Osteoblast (primary cell): ENCODE results near the gene MAD1L1. TPM values are rescaled to one million over a fixed set of nuclear protein-coding genes. Genes with fewer than 3 reads are reported as not detected.

Source experiments
- DNase-seq: peaks from one replicate; pipeline ENCODE4 v3.0.0; 2011; ENCODE audit warnings: low spot score, mixed read lengths; ENCODE audit not compliant: insufficient read length; ENCODE audit errors: missing footprints
- H2AFZ ChIP-seq: 2 replicates; pipeline ENCODE4 v1.6.0; 2011; ENCODE audit warnings: mild to moderate bottlenecking, low read length
- H3K27ac ChIP-seq: 2 replicates; pipeline ENCODE4 v1.5.1; 2011; ENCODE audit warnings: mild to moderate bottlenecking, low read depth, low read length, moderate library complexity
- H3K27me3 ChIP-seq: 2 replicates; pipeline ENCODE4 v1.6.0; 2012; ENCODE audit warnings: mild to moderate bottlenecking, control low read depth, inconsistent platforms, low read length, moderate library complexity; ENCODE audit not compliant: insufficient read depth
- H3K36me3 ChIP-seq: 2 replicates; pipeline ENCODE4 v1.5.1; 2011; ENCODE audit warnings: mild to moderate bottlenecking, low read length, control low read depth, moderate library complexity; ENCODE audit not compliant: insufficient read depth
- H3K4me1 ChIP-seq: 2 replicates; pipeline ENCODE4 v1.5.1; 2011; ENCODE audit warnings: mild to moderate bottlenecking, low read length, control low read depth, moderate library complexity; ENCODE audit not compliant: insufficient read depth
- H3K4me2 ChIP-seq: 2 replicates; pipeline ENCODE4 v1.6.0; 2011; ENCODE audit warnings: mild to moderate bottlenecking, low read length; ENCODE audit not compliant: insufficient read depth
- H3K4me3 ChIP-seq: fragments of 200-600 bp; sonication (generic); 3 replicates; pipeline ENCODE4 v1.5.1; 2012; ENCODE audit warnings: mild to moderate bottlenecking, low read length, inconsistent platforms; ENCODE audit not compliant: insufficient read depth
- H3K79me2 ChIP-seq: 2 replicates; pipeline ENCODE4 v1.6.0; 2012; ENCODE audit warnings: mild to moderate bottlenecking, low read length, control low read depth, inconsistent platforms; ENCODE audit not compliant: insufficient read depth
- H3K9me3 ChIP-seq: 2 replicates; pipeline ENCODE4 v1.5.1; 2011; ENCODE audit warnings: low read depth, low read length, control low read depth
- H4K20me1 ChIP-seq: 2 replicates; pipeline ENCODE4 v1.6.0; 2012; ENCODE audit warnings: mild to moderate bottlenecking, low read length, control low read depth; ENCODE audit not compliant: insufficient read depth
- CTCF ChIP-seq: IDR thresholded peaks from 2 replicates; pipeline ENCODE4 v1.5.1; 2011; ENCODE audit warnings: mild to moderate bottlenecking, low read depth, low read length, moderate library complexity; ENCODE audit errors: extremely low read depth
- total RNA-seq: library from RNA; depleted of rRNA; stranded (reverse); fragments of >200 nt; gene quantifications from 2 replicates; pipeline ENCODE4 v1.2.3, GENCODE V29; 2012

Gene MAD1L1
- total RNA-seq, 1 donor: 66.2 TPM

GRCh38 chr7:1987591-1988532 is 244.9 kb downstream of the MAD1L1 start:
- H3K36me3 ChIP-seq: no peaks in the 10 kb centered on the region

GRCh38 chr7:1987084-1987535 is 245.6 kb downstream of the MAD1L1 start:
- H3K27ac ChIP-seq: no peak overlapping the region
- no peaks in the 10 kb centered on the region for H3K79me2 ChIP-seq
- no peaks in the 10 kb centered on the region for H3K9me3 ChIP-seq
- H3K4me1 ChIP-seq: no peaks in the 10 kb centered on the region
- no peak for TF ChIP-seq CTCF
- H4K20me1 ChIP-seq: no peaks in the 10 kb centered on the region
- no peak overlapping the region for H3K4me2 ChIP-seq
- DNase-seq: no peak
- no peaks in the 10 kb centered on the region for H3K36me3 ChIP-seq
- no peak overlapping the region for H2AFZ ChIP-seq
- no peak overlapping the region for H3K4me3 ChIP-seq
- no peaks in the 10 kb centered on the region for H3K27me3 ChIP-seq

More at GRCh38 chr7:1987591-1988532, 244.9 kb downstream of the MAD1L1 start:
- no peaks in the 10 kb centered on the region for H3K79me2 ChIP-seq
- no peak overlapping the region for H2AFZ ChIP-seq
- no peak overlapping the region for H3K4me3 ChIP-seq
- no peak overlapping the region for H3K4me2 ChIP-seq
- no peak overlapping the region for H3K27ac ChIP-seq
- no peak for TF ChIP-seq CTCF
- H3K4me1 ChIP-seq: no peaks in the 10 kb centered on the region
- H3K9me3 ChIP-seq: no peaks in the 10 kb centered on the region
- H4K20me1 ChIP-seq: no peaks in the 10 kb centered on the region
- no peak for DNase-seq
- no peaks in the 10 kb centered on the region for H3K27me3 ChIP-seq

GRCh38 chr7:1986366-1987083 is 246.2 kb downstream of the MAD1L1 start:
- H3K4me3 ChIP-seq: no peak overlapping the region
- no peak overlapping the region for H3K27ac ChIP-seq
- H2AFZ ChIP-seq: no peak overlapping the region
- H3K36me3 ChIP-seq: no peaks in the 10 kb centered on the region
- no peaks in the 10 kb centered on the region for H3K9me3 ChIP-seq
- no peaks in the 10 kb centered on the region for H3K4me1 ChIP-seq
- H3K4me2 ChIP-seq: no peak overlapping the region
- no peaks in the 10 kb centered on the region for H3K27me3 ChIP-seq
- DNase-seq: no peak
- H4K20me1 ChIP-seq: no peaks in the 10 kb centered on the region
- no peak for TF ChIP-seq CTCF
- H3K79me2 ChIP-seq: no peaks in the 10 kb centered on the region

- Histone ChIP-seq H3K36me3 (no peaks in the 10 kb centered on the region), H3K4me2 (no peak overlapping the region), H3K27me3 (no peaks in the 10 kb centered on the region), H3K27ac (no peak overlapping the region), H3K79me2 (no peaks in the 10 kb centered on the region), H3K4me3 (no peak overlapping the region), H3K4me1 (no peaks in the 10 kb centered on the region), H3K9me3 (no peaks in the 10 kb centered on the region), H2AFZ (no peak overlapping the region), H4K20me1 (no peaks in the 10 kb centered on the region)
- no peak for DNase-seq
- TF ChIP-seq CTCF: no peak
Observed at GRCh38 chr7:1985936-1986335, 246.8 kb downstream of the MAD1L1 start.
